Body of pancreas (tissue), 4 donors: ENCODE data around the gene SCN8A.

Experiments
- CTCF ChIP-seq, 7 experiments: fragments of 450-650 bp in 4 of 7; fragments of 200-600 bp in 3 of 7; sonication (generic) in 3 of 7; IDR thresholded peaks; one replicate each; pipeline ENCODE4 v1.5.1; 2016 to 2019; ENCODE audit warnings: antibody characterized with exemption in 7 of 7
- POLR2A ChIP-seq, 3 donors: fragments of 450-650 bp; IDR thresholded peaks; one replicate each; pipeline ENCODE4 v1.6.1; 2016; ENCODE audit warnings: antibody characterized with exemption in 3 of 3, mild to moderate bottlenecking in 2 of 3

- TF ChIP-seq CTCF (IDR thresholded peaks at IDR 0.05): no peak
- no peak for TF ChIP-seq POLR2A (IDR thresholded peaks at IDR 0.05)
Observed at GRCh38 chr12:51812871-51813270, 221.8 kb downstream of the SCN8A start.
